HFFc6 (cell line): Measurements from ENCODE around the gene INF2. TPM values are rescaled to one million over a fixed set of nuclear protein-coding genes. Genes with fewer than 3 reads are reported as not detected.
A peak's percentile ranks its signal among the peaks of the same experiment; 100 is the strongest.
"Not testable (repeated sequence)": the region's sequence is repeated elsewhere in the genome, so short reads cannot be mapped to it uniquely, and the experiment has no call there.

Experiments
- DNase-seq: peaks from one replicate; pipeline ENCODE4 v3.0.0-alpha.2; 2018
- H3K27ac Mint-ChIP-seq: 2 replicates; pipeline ENCODE4 v1.8.0; 2020; ENCODE audit warnings: mild to moderate bottlenecking, mixed read lengths
- H3K27me3 Mint-ChIP-seq: 2 replicates; pipeline ENCODE4 v1.8.0; 2021; ENCODE audit warnings: mild to moderate bottlenecking, moderate library complexity, mixed read lengths; ENCODE audit not compliant: insufficient read depth
- H3K36me3 Mint-ChIP-seq: 2 replicates; pipeline ENCODE4 v1.8.0; 2021; ENCODE audit warnings: low read depth, mixed read lengths
- H3K4me1 Mint-ChIP-seq: 2 replicates; pipeline ENCODE4 v1.8.0; 2020; ENCODE audit warnings: low read depth, mixed read lengths
- H3K4me3 Mint-ChIP-seq: 2 replicates; pipeline ENCODE4 v1.8.0; 2020; ENCODE audit warnings: mild to moderate bottlenecking, moderate library complexity, mixed read lengths
- H3K9me3 Mint-ChIP-seq: 2 replicates; pipeline ENCODE4 v1.8.0; 2020; ENCODE audit warnings: mild to moderate bottlenecking, mixed read lengths
- CTCF ChIP-seq: fragments of 200-600 bp; sonication (generic); IDR thresholded peaks from 2 replicates; pipeline ENCODE4 v1.5.0; 2021; ENCODE audit warnings: antibody characterized with exemption, mild to moderate bottlenecking
- total RNA-seq, 6 experiments: library from RNA; stranded (reverse); fragmentation: NEBNext Ultra II Directional; extraction: Animal tissue kit (Norgen Biotek cat#: 25700); gene quantifications; 2 replicates in 1 of 6; 3 replicates in 5 of 6; pipeline ENCODE4 v1.2.3, GENCODE V29; 2021

INF2 gene
- total RNA-seq, 6 experiments from 2014 or later: 111 to 121 (median 116) TPM

- H3K27ac Mint-ChIP-seq: no peak overlapping the region
- H3K36me3 Mint-ChIP-seq: peaks cover 7% of the 10 kb centered on the region
Measured at GRCh38 chr14:104664107-104664506, 25.3 kb upstream of the INF2 start.

GRCh38 chr14:104664588-104664987 is 24.8 kb upstream of the INF2 start:
- DNase-seq: no peak
- Mint-ChIP-seq H3K27ac (no peak overlapping the region), H3K36me3 (peaks cover 7% of the 10 kb centered on the region), H3K4me1 (peaks cover 5% of the 10 kb centered on the region; the same call in 1 of the 2 replicates), H3K4me3 (no peak overlapping the region), H3K9me3 (peaks cover 7% of the 10 kb centered on the region), H3K27me3 (peaks cover 19% of the 10 kb centered on the region)
- no peak for TF ChIP-seq CTCF

More at GRCh38 chr14:104664107-104664506, 25.3 kb upstream of the INF2 start:
- H3K4me3 Mint-ChIP-seq: no peak overlapping the region
- H3K9me3 Mint-ChIP-seq: peaks cover 7% of the 10 kb centered on the region
- TF ChIP-seq CTCF: no peak
- no peak for DNase-seq
- H3K4me1 Mint-ChIP-seq: peaks cover 5% of the 10 kb centered on the region; the same call in 1 of the 2 replicates
- peaks cover 18% of the 10 kb centered on the region for H3K27me3 Mint-ChIP-seq

GRCh38 chr14:104665114-104665656 is 24.2 kb upstream of the INF2 start:
- H3K4me3 Mint-ChIP-seq: no peak overlapping the region
- no peak overlapping the region for H3K27ac Mint-ChIP-seq
- peaks cover 7% of the 10 kb centered on the region for H3K9me3 Mint-ChIP-seq
- no peak for DNase-seq
- H3K36me3 Mint-ChIP-seq: peaks cover 7% of the 10 kb centered on the region
- TF ChIP-seq CTCF: no peak
- H3K27me3 Mint-ChIP-seq: peaks cover 23% of the 10 kb centered on the region
- peaks cover 5% of the 10 kb centered on the region; the same call in 1 of the 2 replicates for H3K4me1 Mint-ChIP-seq

GRCh38 chr14:104665657-104666522 is 23.5 kb upstream of the INF2 start:
- Mint-ChIP-seq H3K9me3 (peaks cover 7% of the 10 kb centered on the region), H3K27ac (no peak overlapping the region), H3K27me3 (peaks cover 21% of the 10 kb centered on the region), H3K4me3 (no peak overlapping the region), H3K4me1 (peaks cover 5% of the 10 kb centered on the region; the same call in 1 of the 2 replicates), H3K36me3 (peaks cover 7% of the 10 kb centered on the region)
- no peak for DNase-seq
- TF ChIP-seq CTCF: peak; percentile 35; the same call in 1 of the 2 replicates

GRCh38 chr14:104666523-104666895 is 22.9 kb upstream of the INF2 start:
- H3K4me1 Mint-ChIP-seq, H3K4me3 Mint-ChIP-seq, H3K27ac Mint-ChIP-seq, DNase-seq, H3K9me3 Mint-ChIP-seq, H3K36me3 Mint-ChIP-seq: not testable (repeated sequence)
- peaks cover 17% of the 10 kb centered on the region for H3K27me3 Mint-ChIP-seq

- Mint-ChIP-seq H3K27ac (no peak overlapping the region), H3K4me3 (no peak overlapping the region), H3K4me1 (peaks cover 5% of the 10 kb centered on the region; the same call in 1 of the 2 replicates), H3K27me3 (peaks cover 15% of the 10 kb centered on the region), H3K36me3 (no peaks in the 10 kb centered on the region; the same call in 1 of the 2 replicates), H3K9me3 (no peaks in the 10 kb centered on the region; the same call in 1 of the 2 replicates)
- TF ChIP-seq CTCF: no peak
- no peak for DNase-seq
Measured at GRCh38 chr14:104666981-104667380, 22.4 kb upstream of the INF2 start.
